Prostate gland (tissue), 2 donors: Measurements from ENCODE around the gene HPS1.

Experiments
- POLR2A ChIP-seq: fragments of 450-650 bp; IDR thresholded peaks from one replicate; pipeline ENCODE4 v1.6.1; 2016; ENCODE audit warnings: antibody characterized with exemption, mild to moderate bottlenecking
- TF ChIP-seq, protein P1 (sequence below), 4 experiments: fragments of 200-600 bp in 2 of 4; fragments of 450-650 bp in 2 of 4; sonication (generic) in 2 of 4; IDR thresholded peaks; 1 replicate in 3 of 4; 2 replicates in 1 of 4; pipeline ENCODE4 v1.5.1; 2016 to 2019; ENCODE audit warnings: antibody characterized with exemption in 4 of 4, mild to moderate bottlenecking in 2 of 4, moderate library complexity in 2 of 4

DNA sequence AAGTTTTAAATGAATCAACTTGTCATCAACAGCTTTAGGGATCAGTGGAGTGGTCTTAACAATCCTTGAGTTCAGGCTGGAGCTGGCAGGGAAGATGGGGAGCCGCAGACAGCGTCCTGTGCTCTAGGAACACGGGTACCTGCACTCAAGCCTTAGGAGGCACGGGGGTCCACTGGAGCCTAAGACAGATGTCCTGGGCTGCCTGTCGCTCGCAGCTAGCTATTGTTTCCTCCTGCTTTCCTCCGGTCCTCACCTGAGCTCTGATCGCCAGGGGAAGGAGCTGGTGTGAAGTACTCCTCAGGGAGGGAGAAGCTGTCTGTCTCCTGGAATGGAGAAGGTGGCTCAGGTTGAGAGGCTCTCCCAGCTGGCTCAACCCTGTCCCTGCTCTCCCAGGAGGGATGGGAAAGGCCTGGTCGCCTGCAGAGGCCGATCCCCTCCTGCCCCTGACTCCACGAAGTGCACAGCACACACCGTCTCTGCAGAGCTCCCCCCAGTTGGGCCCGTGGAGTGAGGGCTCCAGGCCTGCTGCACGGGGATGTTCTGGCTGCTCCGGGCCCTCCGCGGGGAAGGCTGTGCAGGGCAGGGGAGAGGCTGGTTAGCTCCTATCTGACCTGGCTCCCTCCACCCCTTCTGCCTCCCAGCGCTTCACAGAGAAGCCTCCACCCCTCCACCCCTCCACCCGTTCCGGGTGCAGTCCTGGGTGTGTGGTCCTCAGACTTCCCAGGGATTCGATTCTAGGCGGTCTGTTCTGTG lies 17.2 kb downstream of the HPS1 start:
- TF ChIP-seq, protein P1, sequence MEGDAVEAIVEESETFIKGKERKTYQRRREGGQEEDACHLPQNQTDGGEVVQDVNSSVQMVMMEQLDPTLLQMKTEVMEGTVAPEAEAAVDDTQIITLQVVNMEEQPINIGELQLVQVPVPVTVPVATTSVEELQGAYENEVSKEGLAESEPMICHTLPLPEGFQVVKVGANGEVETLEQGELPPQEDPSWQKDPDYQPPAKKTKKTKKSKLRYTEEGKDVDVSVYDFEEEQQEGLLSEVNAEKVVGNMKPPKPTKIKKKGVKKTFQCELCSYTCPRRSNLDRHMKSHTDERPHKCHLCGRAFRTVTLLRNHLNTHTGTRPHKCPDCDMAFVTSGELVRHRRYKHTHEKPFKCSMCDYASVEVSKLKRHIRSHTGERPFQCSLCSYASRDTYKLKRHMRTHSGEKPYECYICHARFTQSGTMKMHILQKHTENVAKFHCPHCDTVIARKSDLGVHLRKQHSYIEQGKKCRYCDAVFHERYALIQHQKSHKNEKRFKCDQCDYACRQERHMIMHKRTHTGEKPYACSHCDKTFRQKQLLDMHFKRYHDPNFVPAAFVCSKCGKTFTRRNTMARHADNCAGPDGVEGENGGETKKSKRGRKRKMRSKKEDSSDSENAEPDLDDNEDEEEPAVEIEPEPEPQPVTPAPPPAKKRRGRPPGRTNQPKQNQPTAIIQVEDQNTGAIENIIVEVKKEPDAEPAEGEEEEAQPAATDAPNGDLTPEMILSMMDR (IDR thresholded peaks at IDR 0.05), result no peak
- no peak for TF ChIP-seq POLR2A
